ENCODE results near the gene LRRC47.

Gene LRRC47

GRCh38 chr1:3743826-3744225 is 52.5 kb downstream of the LRRC47 start:
- no peak for DNase-seq (ENCODE audit: low read depth in 1 of 2, low spot score in 1 of 2)
- TF ChIP-seq JUND (IDR thresholded peaks at IDR 0.05; ENCODE audit: low read depth) = no peak
- in situ Hi-C loops (cut with HindIII; ENCODE audit: low pct_unique_long_range_greater_than_20kb, low sequenced_read_pairs) = no loop called here

GRCh38 chr1:3743421-3743820 is 52.9 kb downstream of the LRRC47 start:
- no peak for TF ChIP-seq JUND (IDR thresholded peaks at IDR 0.05; ENCODE audit: low read depth)
- DNase-seq (ENCODE audit: low read depth in 1 of 2, low spot score in 1 of 2) = no peak
- in situ Hi-C loops (cut with HindIII; ENCODE audit: low pct_unique_long_range_greater_than_20kb, low sequenced_read_pairs) = no loop called here

GRCh38 chr1:3742439-3743298 is 53.6 kb downstream of the LRRC47 start:
- in situ Hi-C loops (cut with HindIII; ENCODE audit: low pct_unique_long_range_greater_than_20kb, low sequenced_read_pairs) = no loop called here
- no peak for DNase-seq (ENCODE audit: low read depth in 1 of 2, low spot score in 1 of 2)
- no peak for TF ChIP-seq JUND (IDR thresholded peaks at IDR 0.05; ENCODE audit: low read depth)

GRCh38 chr1:3741566-3742438 is 54.5 kb downstream of the LRRC47 start:
- in situ Hi-C loops (cut with HindIII; ENCODE audit: low pct_unique_long_range_greater_than_20kb, low sequenced_read_pairs) = no loop called here
- no peak for TF ChIP-seq JUND (IDR thresholded peaks at IDR 0.05; ENCODE audit: low read depth)

GRCh38 chr1:3740752-3741151 is 55.5 kb downstream of the LRRC47 start:
- no peak for TF ChIP-seq JUND (IDR thresholded peaks at IDR 0.05; ENCODE audit: low read depth)
- DNase-seq (ENCODE audit: low read depth in 1 of 2, low spot score in 1 of 2) = no peak
- in situ Hi-C loops (cut with HindIII; ENCODE audit: low pct_unique_long_range_greater_than_20kb, low sequenced_read_pairs) = no loop called here

More at GRCh38 chr1:3741566-3742438, 54.5 kb downstream of the LRRC47 start:
- no peak for DNase-seq (ENCODE audit: low read depth in 1 of 2, low spot score in 1 of 2)

- DNase-seq (ENCODE audit: low read depth in 1 of 2, low spot score in 1 of 2) = no peak
- in situ Hi-C loops (cut with HindIII; ENCODE audit: low pct_unique_long_range_greater_than_20kb, low sequenced_read_pairs) = no loop called here
- TF ChIP-seq JUND (IDR thresholded peaks at IDR 0.05; ENCODE audit: low read depth) = no peak
Observed at GRCh38 chr1:3740042-3740441, 56.3 kb downstream of the LRRC47 start.

- in situ Hi-C loops (cut with HindIII; ENCODE audit: low pct_unique_long_range_greater_than_20kb, low sequenced_read_pairs) = no loop called here
- DNase-seq (ENCODE audit: low read depth in 1 of 2, low spot score in 1 of 2) = no peak
- TF ChIP-seq JUND (IDR thresholded peaks at IDR 0.05; ENCODE audit: low read depth) = no peak
Observed at GRCh38 chr1:3738943-3739342, 57.4 kb downstream of the LRRC47 start.

GRCh38 chr1:3736708-3737107 is 59.6 kb downstream of the LRRC47 start:
- no peak for DNase-seq (ENCODE audit: low read depth in 1 of 2, low spot score in 1 of 2)
- in situ Hi-C loops (cut with HindIII; ENCODE audit: low pct_unique_long_range_greater_than_20kb, low sequenced_read_pairs) = no loop called here
- TF ChIP-seq JUND (IDR thresholded peaks at IDR 0.05; ENCODE audit: low read depth) = no peak

- TF ChIP-seq JUND (IDR thresholded peaks at IDR 0.05; ENCODE audit: low read depth) = no peak
- DNase-seq (ENCODE audit: low read depth in 1 of 2, low spot score in 1 of 2) = no peak
- in situ Hi-C loops (cut with HindIII; ENCODE audit: low pct_unique_long_range_greater_than_20kb, low sequenced_read_pairs) = no loop called here
Observed at GRCh38 chr1:3736131-3736561, 60.2 kb downstream of the LRRC47 start.

GRCh38 chr1:3735688-3736087 is 60.6 kb downstream of the LRRC47 start:
- TF ChIP-seq JUND (IDR thresholded peaks at IDR 0.05; ENCODE audit: low read depth) = no peak
- in situ Hi-C loops (cut with HindIII; ENCODE audit: low pct_unique_long_range_greater_than_20kb, low sequenced_read_pairs) = no loop called here
- no peak for DNase-seq (ENCODE audit: low read depth in 1 of 2, low spot score in 1 of 2)

- no peak for DNase-seq (ENCODE audit: low read depth in 1 of 2, low spot score in 1 of 2)
- no peak for TF ChIP-seq JUND (IDR thresholded peaks at IDR 0.05; ENCODE audit: low read depth)
- in situ Hi-C loops (cut with HindIII; ENCODE audit: low pct_unique_long_range_greater_than_20kb, low sequenced_read_pairs) = no loop called here
Observed at GRCh38 chr1:3735027-3735681, 61.1 kb downstream of the LRRC47 start.

- no peak for DNase-seq (ENCODE audit: low read depth in 1 of 2, low spot score in 1 of 2)
- no peak for TF ChIP-seq JUND (IDR thresholded peaks at IDR 0.05; ENCODE audit: low read depth)
- in situ Hi-C loops (cut with HindIII; ENCODE audit: low pct_unique_long_range_greater_than_20kb, low sequenced_read_pairs) = no loop called here
Observed at GRCh38 chr1:3734602-3735001, 61.7 kb downstream of the LRRC47 start.
